ENCODE measurements around the gene APOC4. TPM values are rescaled to one million over a fixed set of nuclear protein-coding genes. Genes with fewer than 3 reads are reported as not detected.
A peak's percentile ranks its signal among the peaks of the same experiment; 100 is the strongest.

Gene APOC4
- total RNA-seq, 1 experiment from 2014 or later, result not detected

DNA sequence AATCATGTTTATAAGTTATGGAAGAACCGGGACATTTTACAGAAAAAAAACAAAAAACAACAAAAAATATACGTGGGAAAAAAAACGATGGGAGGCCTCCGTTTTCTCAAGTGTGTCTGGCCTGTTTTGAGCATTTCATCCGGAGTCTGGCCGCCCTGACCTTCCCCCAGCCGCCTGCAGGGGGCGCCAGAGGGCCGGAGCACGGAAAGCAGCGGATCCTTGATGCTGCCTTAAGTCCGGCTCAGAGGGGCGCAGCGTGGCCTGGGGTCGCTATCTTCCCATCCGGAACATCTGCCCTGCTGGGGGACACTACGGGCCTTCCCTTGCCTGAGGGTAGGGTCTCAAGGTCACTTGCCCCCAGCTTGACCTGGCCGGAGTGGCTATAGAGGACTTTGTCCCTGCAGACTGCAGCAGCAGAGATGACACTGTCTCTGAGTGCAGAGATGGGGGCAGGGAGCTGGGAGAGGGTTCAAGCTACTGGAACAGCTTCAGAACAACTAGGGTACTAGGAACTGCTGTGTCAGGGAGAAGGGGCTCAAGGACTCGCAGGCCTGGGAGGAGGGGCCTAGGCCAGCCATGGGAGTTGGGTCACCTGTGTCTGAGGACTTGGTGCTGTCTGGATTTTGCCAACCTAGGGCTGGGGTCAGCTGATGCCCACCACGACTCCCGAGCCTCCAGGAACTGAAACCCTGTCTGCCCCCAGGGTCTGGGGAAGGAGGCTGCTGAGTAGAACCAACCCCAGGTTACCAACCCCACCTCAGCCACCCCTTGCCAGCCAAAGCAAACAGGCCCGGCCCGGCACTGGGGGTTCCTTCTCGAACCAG lies 38.2 kb upstream of the APOC4 start:
- DNase-seq, result peak; percentile 84
- Histone ChIP-seq H2BK5ac (ENCODE audit: insufficient read length, low read length) (no peak overlapping the region), H4K20me1 (ENCODE audit: control insufficient read depth, insufficient read depth, insufficient read length) (no peaks in the 10 kb centered on the region), H3K4me2 (ENCODE audit: insufficient read depth, insufficient read length, low read length) (peak overlapping the region; percentile 13), H3K4ac (ENCODE audit: low read depth, low read length) (no peak overlapping the region), H2BK120ac (ENCODE audit: low read depth, low read length, poor library complexity, severe bottlenecking) (no peak overlapping the region), H2BK12ac (ENCODE audit: insufficient read length, low read depth, low read length) (no peak overlapping the region), H3K56ac (ENCODE audit: insufficient read length, low read depth, low read length) (no peak overlapping the region), H3K23me2 (ENCODE audit: insufficient read length, low read depth, low read length, poor library complexity, severe bottlenecking) (no peaks in the 10 kb centered on the region), H3K27ac (ENCODE audit: insufficient read length, low read depth, low read length) (no peak overlapping the region), H4K91ac (ENCODE audit: insufficient read length, low read depth, low read length) (no peak overlapping the region), H3K27me3 (ENCODE audit: insufficient read depth, low read length) (no peaks in the 10 kb centered on the region), H4K5ac (ENCODE audit: insufficient read length, low read depth, low read length) (no peak overlapping the region), H2AK5ac (ENCODE audit: insufficient read length, low read length) (no peak overlapping the region), H2BK20ac (ENCODE audit: low read depth, low read length, poor library complexity, severe bottlenecking) (no peak overlapping the region), H3K9me3 (ENCODE audit: control insufficient read depth, low read depth, low read length) (no peaks in the 10 kb centered on the region), H3K4me1 (ENCODE audit: insufficient read depth, low read length) (no peaks in the 10 kb centered on the region), H3K18ac (ENCODE audit: insufficient read length, low read depth, low read length) (no peak overlapping the region), H3T11ph (ENCODE audit: low read length) (no peak overlapping the region), H3K23ac (ENCODE audit: insufficient read length, low read depth, low read length) (no peak overlapping the region), H3K79me2 (ENCODE audit: insufficient read depth, low read length) (no peaks in the 10 kb centered on the region; the same call in 1 of the 2 replicates), H3K9ac (ENCODE audit: extremely low read depth, insufficient read length, low read length) (no peak overlapping the region), H4K8ac (replicated peaks; ENCODE audit: insufficient read length, low read depth, low read length) (no peak overlapping the region), H3K14ac (ENCODE audit: insufficient read depth, low read length) (no peak overlapping the region), H2AFZ (ENCODE audit: low read length) (no peak overlapping the region), H3K79me1 (ENCODE audit: insufficient read depth, low read depth, low read length, poor library complexity, severe bottlenecking) (no peaks in the 10 kb centered on the region), H2BK15ac (ENCODE audit: low read depth, low read length) (no peak overlapping the region)
- Mint-ChIP-seq H3K4me1 (peaks cover 11 to 27% of the 10 kb centered on the region in 2 experiments), H3K36me3 (ENCODE audit: insufficient read depth in 1 of 3, low read depth in 3 of 3) (peaks cover 26 to 68% (median 53%) of the 10 kb centered on the region in 3 experiments; a peak in 6 of 7 replicates), H3K27me3 (ENCODE audit: low read depth) (no peaks in the 10 kb centered on the region), H3K4me3 (peak overlapping the region in 1 of 2 experiments; percentile 55; a peak in 1 of 5 replicates), H3K9me3 (no peaks in the 10 kb centered on the region), H3K27ac (no peak overlapping the region; a peak in 1 of 7 replicates)
- TF ChIP-seq CTCF (conservative IDR thresholded peaks at IDR 0.05), result peak; percentile 99
- no CpG with 5 or more reads among the region's 24 CpGs for WGBS (ENCODE audit: extremely low coverage, insufficient read length, low lambda C conversion rate)

All from H9 (cell line).